Activated naive CD4-positive, alpha-beta T cell (primary cell): ENCODE results near the gene CALHM6.

Experiments
- DNase-seq, 4 experiments: peaks; one replicate each; lab custom pipeline; 2025; lab: John Stamatoyannopoulos, UW

CALHM6 gene

DNA sequence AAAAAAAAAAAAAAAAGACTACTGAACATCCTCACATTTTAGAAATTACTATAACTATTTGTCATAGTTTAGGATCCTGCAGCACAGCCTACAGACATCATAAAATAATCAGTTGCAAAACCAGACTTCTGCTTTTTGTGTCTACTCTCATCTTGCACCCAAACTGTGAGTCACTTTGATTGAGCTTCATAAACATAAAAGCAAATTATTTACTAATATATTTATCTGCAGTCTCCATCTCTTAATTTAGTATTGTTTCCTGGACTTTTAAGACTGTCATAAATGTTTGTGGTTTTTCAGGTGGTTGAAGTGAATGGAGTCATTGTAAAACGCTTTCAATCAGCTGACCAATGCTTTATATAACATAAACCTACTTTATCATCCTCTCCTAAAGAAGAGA lies 14.8 kb upstream of the CALHM6 start:
- DNase-seq, result no peak

DNA sequence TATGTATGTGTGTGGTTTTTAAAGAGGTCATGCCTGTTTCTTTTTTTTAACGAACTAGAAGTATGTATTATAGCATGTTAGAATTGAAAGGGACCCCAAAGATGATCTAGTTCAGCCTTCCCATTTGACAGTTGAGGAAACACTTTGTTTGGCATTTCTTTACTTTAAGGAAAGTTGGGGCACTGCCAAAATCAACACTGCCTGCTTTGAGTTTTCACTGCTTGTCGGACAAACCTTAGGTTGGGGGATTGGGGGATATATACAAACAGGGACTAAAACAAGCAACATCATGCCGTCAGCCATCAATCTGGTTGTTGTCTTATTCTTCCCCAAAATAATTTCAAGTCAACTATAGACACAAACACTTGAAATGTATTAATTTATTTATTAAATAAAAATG lies 14.1 kb upstream of the CALHM6 start:
- no peak for DNase-seq

DNA sequence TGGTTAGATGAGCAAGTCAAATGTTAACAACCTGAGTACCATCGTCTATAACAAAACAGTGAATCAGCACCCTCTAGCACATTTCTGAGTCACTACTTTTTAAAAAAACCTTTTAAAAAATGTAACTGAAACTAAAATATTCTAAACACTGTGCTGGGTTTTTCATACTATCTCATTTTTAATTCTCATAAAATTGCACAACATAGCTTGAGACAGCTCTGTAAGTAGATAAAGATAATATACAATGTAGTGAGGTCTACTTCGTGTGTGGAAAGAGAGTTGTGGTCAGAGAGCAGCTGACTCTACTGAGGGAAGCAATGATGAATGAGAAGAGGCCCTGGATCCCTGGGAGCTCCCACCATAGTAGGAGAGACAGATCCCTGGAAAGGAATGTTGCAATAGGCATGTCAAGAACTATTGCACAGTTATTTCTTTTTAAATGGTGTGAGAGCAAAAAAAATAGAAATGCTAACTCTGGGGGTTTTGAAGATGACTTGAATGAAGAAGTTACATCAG lies 13.6 kb upstream of the CALHM6 start:
- DNase-seq, result no peak

DNA sequence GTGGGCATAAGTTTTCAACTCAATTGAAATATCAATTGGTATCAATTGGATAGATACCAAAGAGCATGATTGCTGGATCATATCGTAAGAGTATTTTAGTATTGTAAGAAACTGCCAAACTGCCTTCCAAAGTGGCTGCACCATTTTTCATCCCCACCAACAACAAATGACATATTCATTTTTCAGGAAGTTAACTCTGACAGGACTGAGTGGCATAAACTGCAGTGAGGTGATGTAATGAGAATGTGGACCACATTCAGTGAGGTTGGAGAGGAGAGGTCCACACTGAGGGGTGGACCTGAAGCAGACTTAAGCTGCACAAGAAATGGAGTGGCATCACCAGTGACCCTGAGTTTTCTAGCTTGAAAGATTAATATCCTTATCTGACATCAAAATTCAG lies 11.6 kb upstream of the CALHM6 start:
- no peak for DNase-seq

DNA sequence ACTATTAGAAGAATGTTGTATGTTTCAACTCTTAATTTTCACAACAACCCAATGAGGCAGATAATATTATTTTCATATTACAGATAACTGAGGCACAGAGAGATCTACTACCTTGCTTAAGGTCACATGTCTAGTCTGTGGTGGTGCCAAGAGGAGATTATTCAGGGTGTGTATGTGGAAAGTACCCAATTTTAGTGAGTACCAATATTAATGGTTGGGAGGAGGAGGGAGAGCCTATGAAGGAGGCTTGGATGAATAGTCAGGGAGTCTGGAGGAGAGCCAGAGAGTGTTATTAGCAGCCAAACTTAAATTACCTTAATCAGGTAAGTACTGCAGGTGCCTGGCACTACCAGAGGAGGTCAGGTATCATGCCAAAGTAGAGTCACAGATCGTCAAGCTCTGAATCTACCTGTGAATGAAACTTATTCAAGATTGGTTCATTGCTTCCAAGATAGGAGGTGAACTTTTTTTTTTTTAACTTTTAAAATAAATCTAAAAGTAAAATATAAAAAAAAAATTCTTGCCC lies 10.9 kb upstream of the CALHM6 start:
- no peak for DNase-seq

DNA sequence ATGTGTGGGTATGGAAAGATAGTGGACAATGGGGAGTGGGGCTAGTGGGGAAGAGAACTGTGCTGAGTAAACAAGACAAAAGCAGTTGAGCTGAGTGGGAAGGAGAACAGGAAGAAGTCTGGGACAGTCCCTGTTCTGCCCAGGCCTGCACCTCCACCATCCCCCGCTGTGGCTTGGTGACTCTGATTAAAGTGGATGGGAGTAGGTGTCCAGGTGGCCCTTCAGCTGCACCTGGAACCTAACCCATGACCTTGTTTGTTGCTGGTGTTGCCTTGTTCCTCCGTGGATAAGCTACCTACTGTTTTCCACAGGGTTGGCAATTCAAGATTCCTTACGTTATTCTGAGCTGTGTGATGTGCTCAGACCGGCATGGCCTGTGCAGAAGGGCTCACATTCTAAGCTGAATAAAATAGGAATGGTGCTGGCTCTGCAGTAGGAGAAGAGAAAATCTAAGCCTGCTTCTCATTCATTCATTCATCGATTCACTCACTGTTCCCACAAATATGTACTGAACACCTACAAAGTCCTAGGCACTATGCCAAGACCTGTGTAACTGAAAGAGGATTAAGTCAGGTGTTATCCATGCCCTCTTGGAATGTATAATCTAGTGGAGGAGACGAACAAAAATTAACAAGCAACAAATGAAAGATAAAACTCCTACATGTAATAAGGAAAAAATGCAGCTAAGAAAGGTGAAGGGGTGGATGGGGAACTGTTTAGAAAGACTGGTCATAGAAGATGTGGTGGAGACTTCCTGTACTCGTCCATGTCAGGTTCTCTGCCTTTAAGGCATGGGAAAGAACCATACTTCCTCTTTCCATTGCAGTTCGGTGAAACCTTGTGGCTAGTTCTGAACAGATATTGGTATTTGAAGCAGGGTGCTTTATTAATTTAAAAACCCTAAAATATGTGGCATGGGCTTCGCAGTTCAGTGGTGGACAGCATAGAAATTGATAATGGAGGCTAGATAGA lies 10.1 kb upstream of the CALHM6 start:
- DNase-seq, result no peak

DNA sequence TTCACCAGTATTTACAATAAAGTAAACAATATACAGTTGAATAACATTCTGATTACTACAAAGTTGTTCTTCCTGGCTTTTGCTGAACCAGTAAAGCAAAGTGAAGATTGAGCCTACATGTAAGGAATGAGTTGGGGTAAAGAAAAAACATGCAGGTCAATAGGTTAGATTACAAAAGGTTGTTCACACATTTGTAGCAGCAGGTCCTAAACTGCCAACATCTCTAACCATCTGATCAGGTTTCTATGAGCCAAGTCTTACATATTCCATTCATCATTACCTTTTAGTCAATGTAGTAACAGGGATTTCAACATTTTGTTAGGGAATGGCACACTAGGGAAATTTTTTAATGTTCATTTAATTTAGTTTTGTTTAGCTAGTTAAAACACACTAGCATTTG lies 9.3 kb upstream of the CALHM6 start:
- DNase-seq, result no peak

DNA sequence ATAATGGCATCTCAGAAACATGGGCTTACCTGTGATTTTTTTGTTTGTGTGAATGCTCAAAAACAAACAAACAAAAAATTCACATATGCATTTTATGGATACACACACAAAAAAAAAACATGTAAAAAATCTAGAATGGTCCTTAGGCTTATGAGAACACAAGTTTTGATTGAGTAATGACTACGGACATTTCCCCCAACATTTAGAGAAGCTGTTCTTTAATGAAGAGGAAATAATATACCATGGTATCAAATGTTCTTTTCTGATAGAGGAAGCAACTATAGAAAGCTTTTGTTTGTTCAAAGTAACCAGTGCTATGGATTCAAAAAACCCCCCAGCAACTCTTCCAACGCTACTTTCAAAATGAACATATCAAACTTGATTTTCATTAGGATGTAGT lies 8.6 kb upstream of the CALHM6 start:
- DNase-seq, result no peak

DNA sequence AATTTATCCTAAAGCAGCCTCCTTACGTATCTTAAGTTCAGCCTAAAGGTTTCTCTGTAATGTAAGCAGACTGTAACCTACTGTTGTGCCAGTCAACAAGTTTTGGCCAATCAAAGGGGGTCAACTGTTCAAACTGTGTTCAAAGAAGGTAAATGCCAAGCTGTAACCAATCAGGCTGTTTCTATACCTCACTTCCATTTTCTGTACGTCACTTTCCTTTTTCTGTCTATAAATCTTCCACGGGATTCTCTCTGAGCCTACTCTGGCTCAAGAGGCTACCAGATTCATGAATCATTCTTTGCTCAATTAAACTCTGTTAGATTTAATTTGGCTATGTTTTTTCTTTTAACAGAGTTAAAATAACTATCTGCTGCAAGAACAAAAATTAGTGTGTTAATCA lies 5.1 kb upstream of the CALHM6 start:
- DNase-seq, result no peak

DNA sequence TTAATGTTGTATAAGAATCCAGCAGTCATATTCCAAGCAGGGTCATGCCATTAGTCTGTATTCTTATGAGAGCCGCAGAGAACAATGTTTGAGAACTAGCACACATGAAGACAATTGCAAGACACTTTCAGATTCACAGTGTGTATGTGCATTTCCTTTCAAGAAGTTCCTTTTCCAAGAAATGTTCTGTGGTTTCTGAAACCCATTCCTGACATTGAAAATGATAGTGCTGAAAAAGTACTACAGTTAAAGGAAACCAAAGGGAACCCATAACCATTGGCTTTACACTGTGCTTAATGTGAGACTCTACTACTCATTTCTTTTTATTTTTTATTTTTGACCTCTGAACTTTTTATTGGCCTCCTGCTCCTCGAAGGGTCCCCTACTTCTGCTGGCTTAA lies 4.2 kb upstream of the CALHM6 start:
- DNase-seq, result no peak

DNA sequence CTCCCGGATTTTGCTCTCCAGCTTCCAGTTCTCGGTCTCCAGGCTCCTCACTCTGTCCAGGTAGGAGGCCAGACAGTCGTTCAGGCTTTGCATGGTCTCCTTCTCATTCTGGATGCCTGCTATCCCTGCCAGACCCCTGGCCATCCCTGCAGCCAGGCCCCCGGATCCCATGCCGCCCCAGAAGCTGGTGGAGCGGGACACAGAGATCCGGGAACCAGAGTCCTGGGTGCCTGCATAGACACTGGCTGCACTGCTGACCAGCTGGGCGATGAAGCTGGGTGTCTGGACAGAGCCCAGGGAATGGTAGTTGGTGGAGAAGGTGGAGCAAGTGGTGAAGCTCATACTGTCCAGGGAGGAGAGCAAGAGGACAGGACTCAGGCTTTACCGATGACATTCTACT lies 2.9 kb upstream of the CALHM6 start:
- DNase-seq, result no peak

DNA sequence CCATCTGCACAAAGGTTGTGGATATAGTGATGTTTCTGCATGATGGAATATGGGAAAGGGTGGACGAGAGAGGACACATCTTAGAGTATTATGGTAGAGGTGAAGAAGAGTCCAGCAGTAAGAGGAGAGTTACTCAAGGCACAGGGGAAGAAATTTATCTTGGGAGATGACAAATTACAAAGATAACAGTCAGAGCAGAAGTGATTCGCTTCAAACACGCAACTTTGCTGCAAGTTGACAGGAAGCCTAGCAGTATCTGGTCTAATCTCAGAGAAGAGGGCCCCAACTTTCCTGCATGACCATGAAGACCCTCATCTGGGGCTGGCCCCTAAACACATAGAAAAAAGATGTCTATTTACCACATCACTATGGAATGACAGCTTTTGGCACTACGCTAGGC lies 1.2 kb upstream of the CALHM6 start:
- no peak for DNase-seq

DNA sequence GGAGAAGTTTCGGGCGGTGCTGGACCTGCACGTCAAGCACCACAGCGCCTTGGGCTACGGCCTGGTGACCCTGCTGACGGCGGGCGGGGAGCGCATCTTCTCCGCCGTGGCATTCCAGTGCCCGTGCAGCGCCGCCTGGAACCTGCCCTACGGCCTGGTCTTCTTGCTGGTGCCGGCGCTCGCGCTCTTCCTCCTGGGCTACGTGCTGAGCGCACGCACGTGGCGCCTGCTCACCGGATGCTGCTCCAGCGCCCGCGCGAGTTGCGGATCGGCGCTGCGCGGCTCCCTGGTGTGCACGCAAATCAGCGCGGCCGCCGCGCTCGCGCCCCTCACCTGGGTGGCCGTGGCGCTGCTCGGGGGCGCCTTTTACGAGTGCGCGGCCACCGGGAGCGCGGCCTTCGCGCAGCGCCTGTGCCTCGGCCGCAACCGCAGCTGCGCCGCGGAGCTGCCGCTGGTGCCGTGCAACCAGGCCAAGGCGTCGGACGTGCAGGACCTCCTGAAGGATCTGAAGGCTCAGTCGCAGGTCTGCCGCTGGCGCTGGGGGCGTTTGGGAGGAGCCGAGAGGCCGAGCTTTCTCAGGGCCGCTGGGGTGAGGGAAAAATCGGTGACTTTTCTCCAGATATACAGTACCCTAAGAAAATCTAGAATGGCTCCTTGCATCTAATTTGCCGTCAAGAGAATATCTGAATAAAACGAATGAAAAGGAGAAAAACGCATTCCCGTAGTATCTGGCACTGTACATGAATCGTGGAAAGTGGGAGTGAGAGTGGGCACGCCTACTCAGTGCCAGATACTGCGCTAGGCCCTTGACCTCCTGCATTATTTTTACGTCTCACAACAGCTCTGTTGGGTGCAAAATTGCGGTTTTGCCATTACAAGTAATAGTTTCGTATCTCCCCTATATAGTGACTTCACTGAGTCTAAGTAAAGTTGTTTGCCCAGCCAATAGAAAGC lies 1.0 kb downstream of the CALHM6 start:
- DNase-seq, result peak in 2 of 4 experiments; percentile 16 to 54

DNA sequence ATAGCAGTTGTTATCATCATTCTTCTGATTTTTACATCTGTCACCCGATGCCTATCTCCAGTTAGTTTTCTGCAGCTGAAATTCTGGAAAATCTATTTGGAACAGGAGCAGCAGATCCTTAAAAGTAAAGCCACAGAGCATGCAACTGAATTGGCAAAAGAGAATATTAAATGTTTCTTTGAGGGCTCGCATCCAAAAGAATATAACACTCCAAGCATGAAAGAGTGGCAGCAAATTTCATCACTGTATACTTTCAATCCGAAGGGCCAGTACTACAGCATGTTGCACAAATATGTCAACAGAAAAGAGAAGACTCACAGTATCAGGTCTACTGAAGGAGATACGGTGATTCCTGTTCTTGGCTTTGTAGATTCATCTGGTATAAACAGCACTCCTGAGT lies 2.1 kb downstream of the CALHM6 start:
- no peak for DNase-seq

DNA sequence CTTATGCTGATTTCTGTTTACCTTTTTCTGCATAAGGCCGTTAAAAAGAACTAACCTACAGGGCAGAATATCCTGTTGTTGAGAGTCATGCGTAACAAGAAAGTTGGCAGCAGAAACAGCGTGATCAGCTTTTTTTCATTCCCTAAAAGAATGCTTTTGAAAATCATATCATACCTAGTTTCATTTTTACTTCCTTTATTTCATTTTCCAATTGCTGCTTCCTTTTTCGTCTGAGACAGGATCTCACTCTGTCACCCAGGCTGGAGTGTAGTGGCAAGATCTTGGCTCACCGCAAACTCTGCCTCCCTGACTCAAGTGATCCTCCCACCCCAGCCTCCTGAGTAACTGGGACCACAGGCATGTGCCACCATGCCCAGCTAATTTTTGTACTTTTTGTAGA lies 4.1 kb downstream of the CALHM6 start:
- DNase-seq, result no peak

DNA sequence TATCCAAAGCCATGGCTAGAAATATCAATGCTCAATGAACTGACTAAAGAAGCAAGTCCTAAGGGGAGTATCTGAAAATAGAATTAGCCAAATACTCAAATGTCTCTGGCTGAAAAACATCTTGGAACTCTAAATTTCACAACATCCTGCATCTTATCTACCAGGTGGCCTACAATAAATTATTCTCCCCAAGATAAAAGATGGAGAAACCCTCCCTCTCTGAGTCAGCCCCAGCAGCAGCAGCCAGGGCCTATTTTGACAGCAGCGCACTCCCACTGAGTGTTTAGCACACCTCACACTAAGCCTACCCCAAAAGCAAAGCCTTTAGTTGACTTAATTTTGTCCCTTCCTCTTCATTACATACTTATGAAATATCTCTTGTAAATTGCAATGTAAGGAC lies 5.9 kb downstream of the CALHM6 start:
- no peak for DNase-seq

DNA sequence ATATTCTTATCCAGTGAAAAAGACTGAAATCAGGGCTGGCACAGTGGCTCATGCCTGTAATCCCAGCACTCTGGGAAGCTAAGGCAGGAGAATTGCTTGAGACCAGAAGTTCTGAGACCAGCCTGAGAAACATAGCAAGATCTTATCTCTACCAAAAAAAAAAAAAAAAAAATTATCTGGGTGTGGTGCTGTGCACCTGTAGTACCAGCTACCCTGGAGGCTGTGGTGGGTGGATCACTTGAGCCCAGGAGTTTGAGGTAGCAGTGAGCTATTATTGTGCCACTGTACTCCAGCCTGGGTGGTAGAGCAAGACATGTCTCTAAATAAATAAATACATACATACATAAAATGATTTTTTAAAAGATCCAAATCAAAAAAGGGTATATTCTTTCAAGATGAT lies 6.3 kb downstream of the CALHM6 start:
- DNase-seq, result no peak

DNA sequence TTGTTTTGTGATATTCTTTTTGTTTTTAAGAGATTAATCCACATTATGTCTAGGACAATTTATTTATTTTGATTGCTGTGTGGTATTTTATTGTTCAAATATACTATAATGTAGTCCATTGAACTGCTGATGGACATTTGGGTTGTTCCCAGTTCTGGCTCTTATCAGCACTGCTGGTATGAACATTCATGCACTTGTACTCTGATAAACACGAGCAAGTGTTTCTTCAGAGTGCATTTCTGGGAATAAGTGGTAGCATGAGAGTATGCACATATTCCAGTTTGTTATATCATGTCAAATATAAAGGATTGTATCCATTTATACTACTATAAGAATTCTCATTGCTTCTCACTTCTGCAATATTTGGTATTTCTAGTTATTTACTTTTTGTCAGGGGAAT lies 7.1 kb downstream of the CALHM6 start:
- no peak for DNase-seq

DNA sequence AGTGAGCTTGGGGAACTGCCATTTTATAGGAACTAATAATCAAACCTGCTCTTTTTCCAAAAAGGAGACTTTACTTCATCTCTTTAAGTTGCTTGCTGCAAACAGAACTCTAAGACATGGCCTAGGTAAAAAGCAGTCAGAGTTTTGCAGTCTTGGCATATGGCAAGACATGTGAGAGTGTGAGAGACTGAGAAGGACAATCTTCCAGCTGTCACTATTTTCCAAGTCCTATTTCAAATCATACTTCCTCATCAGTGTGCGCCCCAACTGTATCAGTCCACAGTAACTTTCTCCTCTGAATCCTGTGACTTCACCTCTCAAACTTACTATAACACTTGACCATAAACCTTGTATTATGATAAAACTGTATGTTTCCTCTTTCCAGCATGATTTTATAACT lies 10.4 kb downstream of the CALHM6 start:
- DNase-seq, result no peak

DNA sequence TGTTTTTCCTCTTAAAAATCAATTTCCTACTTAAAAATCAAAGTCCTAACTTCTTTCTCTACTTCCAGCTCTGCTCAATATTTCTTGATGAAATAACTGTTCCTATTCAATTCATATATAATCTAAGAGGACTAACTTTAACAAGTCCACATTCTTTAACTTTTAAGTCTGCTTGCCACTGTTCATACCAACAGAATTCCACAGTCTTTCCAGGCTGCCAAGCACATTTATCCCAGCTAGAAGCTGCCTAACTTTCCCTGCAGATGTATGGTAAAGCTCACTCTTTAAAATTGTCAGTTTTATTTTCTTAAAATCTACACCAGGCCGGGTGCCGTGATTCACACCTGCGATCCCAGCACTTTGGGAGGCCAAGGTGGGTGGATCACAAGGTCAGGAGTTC lies 11.5 kb downstream of the CALHM6 start:
- no peak for DNase-seq

DNA sequence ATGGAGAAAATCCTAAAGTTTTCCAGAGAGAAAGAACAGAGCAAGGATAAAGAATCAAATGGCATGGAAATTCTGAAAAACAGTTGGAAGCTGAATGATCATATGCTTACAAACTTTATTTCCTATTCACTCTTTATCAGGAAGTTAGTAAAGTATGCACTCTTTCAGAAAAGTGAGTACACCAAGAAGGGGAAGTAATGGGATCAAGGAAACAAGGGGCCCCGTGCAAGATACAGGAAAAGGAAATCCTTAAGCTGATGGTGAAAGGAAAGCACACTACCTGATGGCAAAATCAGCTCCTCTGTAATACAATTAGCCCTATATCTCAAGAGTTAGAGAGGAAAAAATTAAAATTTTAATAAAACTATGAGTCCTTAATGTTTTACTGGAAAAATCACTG lies 14.0 kb downstream of the CALHM6 start:
- DNase-seq, result no peak

DNA sequence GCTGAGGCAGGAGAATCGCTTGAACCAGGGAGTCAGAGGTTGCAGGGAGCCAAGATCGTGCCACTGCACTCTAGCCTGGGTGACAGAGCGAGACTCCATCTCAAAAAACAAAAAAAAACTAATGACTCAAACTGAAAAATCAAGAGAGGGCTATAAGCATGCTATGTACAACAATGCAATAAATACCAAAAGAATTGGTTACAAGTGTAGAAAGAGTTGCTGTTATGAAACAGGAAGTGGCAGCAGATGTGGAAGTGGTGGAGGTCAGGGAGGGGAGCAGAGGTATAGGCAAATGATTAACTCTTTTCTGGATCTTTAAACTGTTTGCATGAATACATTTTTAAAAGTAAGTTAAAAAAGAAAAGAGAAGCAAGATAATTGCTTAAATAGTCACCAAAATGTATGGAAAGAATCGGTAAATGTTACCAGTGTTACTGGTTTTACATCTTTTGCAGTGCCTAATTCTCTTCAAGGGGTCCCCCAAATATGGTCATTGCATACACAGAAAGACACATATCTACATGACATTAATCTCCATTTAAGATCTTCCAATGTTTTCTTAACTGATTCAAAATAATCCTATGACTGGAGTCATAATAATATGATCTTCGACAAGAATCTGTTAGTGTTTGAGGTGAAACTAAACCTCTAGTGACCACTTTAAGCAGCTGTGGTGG lies 15.0 kb downstream of the CALHM6 start:
- no peak for DNase-seq
